Measurements from ENCODE around the gene SCLT1.
"Not testable (repeated sequence)": the region's sequence is repeated elsewhere in the genome, so short reads cannot be mapped to it uniquely, and the experiment has no call there.

SCLT1 gene

DNA sequence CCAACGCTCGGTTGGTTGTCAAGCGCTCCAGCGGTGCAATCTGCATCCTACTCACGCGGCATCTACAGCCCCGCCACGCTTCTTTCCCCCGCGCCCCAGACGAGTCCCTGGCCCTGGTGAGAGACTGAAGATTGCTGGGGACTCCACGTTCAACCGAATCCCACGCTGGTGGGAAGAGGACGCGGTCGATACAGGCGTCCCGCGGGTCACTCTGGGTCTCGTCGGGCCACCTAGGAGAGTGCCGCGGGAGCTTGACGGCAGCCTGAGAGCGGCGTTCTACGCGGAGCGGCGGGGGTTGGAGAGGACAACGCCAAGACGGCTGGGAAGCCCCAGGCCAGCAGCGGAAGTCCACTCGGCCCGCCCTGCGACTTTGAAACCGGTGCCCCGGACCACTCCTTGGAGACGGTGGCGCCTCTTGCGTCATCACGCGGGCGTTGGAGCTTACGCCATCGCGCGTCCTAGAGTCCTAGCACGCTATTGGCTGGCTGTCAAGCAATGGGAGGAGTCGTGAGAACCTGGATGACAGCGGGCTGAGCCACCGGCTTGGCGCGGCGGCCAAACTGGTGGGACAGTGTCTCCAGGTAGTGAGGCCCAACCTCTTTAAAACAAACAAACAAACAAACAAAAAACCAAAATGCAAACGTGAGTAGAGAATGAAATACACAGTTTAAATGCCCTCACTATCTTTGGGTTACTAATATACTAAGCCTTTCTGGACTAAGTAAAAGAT, at the start of gene SCLT1:
Gene SCLT1 (minus strand): TSS at position 349 of the 730 bp plus-strand sequence. CDS start 436 bp downstream, outside the sequence.
- peak; percentile 87 for DNase-seq

- no peak for DNase-seq
Observed at GRCh38 chr4:129140521-129140920, 47.2 kb upstream of the SCLT1 start.

GRCh38 chr4:129138810-129139496, 45.6 kb upstream of the SCLT1 start:
- no peak for DNase-seq

GRCh38 chr4:129136433-129136832, 43.1 kb upstream of the SCLT1 start:
- no peak for DNase-seq

GRCh38 chr4:129131343-129131742, 38.0 kb upstream of the SCLT1 start:
- no peak for DNase-seq

- DNase-seq: no peak
Observed at GRCh38 chr4:129129143-129129542, 35.8 kb upstream of the SCLT1 start.

DNA sequence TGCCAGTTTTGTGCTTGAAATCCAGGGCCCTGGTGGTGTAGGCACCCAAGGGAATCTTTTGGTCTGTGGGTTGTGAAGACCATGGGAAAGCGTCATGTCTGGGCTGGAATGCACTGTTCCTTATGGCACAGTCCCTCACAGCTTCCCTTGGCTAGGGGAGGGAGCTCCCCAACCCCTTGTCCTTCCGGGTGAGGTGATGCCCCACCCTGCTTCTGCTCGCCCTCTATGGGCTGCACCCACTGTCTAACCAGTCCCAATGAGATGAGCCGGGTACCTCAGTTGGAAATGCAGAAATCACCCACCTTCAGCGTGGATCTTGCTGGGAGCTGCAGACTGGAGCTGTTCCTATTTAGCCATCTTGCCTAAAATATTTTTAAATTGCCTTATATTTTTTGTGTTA, 33.3 kb upstream of the SCLT1 start:
- DNase-seq: not testable (repeated sequence)

DNA sequence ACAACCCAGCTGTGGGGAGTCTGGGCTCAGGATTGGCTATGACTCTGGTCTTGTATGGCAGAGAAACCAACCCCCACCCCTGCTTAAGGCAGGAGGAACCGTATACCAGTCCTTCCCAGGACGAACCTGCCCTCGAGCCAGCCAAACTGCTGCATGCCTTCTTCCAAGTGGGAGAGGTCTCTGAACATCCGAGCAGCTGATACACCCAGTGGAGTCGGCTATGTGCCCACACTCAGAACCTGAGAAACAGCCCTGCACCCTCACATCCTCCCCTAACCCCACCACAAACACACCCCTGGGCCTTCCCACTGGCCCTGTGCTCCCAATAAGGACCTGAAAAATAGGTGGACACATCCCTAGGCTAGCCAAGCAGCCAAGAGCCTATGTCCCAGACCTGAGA, 24.4 kb upstream of the SCLT1 start:
- DNase-seq: no peak

DNA sequence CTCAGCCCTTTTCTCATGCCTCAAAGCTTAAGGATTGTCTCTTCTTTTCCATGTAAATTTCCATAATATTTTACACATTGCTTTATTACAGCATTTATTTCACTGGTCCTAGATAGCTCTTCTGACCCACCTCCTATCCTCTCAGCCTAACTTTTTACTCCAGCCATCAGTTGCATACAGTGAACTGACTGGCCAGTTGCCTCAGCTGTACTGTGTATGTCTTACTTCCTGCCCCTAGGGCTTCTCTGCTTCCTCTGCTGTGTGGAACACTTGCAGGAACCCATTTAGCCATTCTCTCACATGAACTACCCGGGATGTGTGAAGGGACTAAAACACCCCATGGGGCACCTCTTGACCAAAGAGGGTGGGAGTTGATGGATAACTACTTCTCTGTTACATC, 20.6 kb upstream of the SCLT1 start:
- DNase-seq: no peak

DNA sequence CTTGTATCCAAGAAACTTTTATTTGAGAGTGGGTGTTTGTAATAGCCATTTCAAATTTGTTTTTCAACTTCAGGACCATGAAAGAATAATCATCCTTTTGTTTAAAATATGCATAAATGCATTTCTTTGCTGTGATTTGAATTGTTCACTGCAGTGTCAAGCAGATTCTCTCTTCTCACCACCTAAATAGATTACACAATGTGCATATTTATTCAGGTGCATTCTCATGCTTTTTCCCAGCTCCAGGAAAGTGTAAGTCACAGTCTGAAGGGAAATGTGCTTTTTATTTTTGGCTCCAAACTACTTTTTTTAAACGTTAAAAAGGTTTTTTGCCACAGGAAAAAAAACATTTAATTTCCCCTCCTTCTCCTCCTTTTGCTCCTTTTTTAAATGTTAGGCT, 20.1 kb upstream of the SCLT1 start:
- DNase-seq: no peak

GRCh38 chr4:129111919-129112318, 18.6 kb upstream of the SCLT1 start:
- DNase-seq: no peak

DNA sequence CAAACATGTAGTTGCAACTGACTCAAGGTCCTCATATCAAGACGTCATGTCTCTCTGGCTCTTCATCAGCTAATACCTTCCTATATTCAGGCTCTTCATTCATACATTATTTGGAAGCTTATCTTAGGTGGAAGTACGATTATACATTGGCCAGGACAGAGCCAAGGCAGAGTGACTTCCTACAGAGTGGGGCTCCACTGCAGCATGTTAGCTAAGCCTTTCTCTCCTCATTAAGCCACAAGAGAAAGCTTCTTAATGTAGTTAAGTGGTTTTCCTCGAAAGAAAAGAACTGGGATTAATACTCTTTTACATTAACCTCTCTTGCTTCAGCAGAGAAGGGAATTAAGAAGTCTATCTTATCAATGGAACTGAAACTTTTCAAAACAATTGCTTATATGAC, 17.6 kb upstream of the SCLT1 start:
- DNase-seq: no peak

DNA sequence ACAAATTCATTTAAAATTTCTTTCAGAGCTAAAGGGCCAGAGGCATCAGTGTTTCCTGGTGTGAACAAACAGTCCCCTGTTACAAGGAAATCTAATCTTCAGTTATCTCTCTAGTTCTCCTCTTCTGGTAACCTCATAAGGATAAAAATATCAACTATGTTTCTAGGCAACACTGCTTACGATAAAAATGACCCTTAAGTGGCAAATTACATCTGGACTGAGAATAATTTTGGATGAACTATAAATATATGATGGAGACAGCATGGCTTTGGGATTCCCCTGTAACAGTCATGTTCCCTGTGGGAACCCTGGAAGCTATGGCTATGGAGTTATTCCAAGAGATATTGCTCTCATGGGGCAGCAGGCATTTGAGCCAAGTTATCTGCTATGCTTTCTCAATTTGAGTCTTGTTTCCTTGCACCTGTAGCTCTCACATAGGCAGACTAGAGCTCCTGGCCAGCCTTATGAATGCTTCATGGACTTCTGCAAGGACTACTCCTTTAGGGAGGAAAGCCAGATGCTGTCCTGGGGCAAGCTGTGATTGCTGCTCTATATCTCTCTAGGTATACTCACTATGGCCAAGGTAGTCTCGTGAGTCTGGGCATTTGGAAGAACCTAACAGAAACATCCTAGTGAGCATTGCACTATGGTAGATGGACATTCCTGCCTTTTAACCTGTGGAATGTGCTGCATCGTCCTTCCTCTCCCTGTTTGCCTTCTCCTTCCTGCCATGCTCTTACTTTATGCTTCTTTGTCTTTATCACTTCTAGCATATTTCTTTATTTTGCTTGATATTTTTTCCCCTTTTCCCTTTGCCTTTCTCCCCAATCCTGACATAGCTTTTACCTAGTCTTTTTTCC, 16.9 kb upstream of the SCLT1 start:
- no peak for DNase-seq

DNA sequence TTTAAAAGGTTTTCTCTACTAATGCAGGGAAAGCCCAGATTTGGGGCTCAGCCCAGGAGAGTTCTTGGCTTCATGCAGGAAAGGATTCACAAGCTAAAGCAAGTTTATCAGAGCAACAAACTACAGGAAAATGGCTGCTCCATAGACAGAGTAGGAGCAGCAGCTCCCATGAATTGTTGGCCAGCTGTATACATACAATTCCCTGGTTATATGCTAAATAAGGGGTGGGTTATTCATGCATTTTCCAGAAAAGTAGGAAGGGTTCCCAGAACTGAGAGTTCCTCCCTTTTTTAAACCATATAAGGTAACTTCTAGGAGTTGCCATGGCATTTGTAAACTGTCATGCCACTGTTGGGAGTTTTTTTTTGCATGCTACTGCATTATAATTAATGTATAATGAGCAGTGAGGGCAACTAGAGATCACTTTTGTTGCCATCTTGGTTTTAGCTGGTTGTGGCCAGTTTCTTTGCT, 5.2 kb upstream of the SCLT1 start:
- DNase-seq: no peak

GRCh38 chr4:129095811-129096454, 2.6 kb upstream of the SCLT1 start, which contains the start of gene C4orf33:
Gene C4orf33 (plus strand): TSS chr4:129096152. CDS start chr4:129102611, 6,459 bp downstream.
- DNase-seq: no peak

- no peak for DNase-seq
Observed at GRCh38 chr4:129094347-129094746, 1.0 kb upstream of the SCLT1 start.

GRCh38 chr4:129092631-129093190, 628 bp downstream of the SCLT1 start:
- DNase-seq: no peak

GRCh38 chr4:129087516-129087915, 5.8 kb downstream of the SCLT1 start:
- DNase-seq: no peak

GRCh38 chr4:129085472-129085871, 7.9 kb downstream of the SCLT1 start:
- DNase-seq: no peak

- no peak for DNase-seq
Observed at GRCh38 chr4:129082302-129082701, 11.0 kb downstream of the SCLT1 start.

DNA sequence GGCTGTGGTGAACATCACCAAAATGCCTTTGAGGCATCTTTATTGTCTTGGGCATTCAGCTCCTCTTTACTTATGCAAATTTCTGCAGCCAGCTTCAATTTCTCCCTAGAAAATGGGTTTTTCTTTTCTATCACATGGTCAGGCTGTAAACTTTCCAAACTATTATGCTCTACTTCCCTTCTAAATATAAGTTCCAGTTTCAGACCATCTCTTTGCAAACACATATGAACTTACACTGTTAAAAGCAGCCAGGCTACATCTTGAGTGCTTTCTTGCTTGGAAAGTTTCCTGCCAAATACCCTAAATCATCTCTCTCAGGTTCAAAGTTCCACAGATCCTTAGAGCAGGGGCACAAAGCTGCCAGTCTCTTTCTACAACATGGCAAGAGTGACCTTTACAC, 13.2 kb downstream of the SCLT1 start:
- no peak for DNase-seq

DNA sequence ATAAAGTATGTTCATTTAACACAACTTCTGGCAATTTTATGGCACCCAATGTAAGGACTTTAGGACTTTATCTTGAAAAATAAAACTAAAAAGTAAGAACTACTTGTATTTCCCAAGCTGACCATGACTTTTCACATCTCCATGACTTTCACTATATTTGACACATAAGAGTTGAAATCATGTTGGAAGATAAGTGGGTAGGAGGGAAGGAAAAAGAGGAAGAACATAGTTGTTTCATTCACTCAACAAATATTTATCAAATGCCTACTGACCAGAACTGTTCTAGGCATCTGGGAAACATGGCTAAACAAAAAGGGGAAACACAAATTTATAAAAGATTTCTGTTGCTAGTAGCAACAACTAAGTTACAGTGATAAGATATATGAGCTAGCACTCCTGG, 16.0 kb downstream of the SCLT1 start:
- DNase-seq: no peak

DNA sequence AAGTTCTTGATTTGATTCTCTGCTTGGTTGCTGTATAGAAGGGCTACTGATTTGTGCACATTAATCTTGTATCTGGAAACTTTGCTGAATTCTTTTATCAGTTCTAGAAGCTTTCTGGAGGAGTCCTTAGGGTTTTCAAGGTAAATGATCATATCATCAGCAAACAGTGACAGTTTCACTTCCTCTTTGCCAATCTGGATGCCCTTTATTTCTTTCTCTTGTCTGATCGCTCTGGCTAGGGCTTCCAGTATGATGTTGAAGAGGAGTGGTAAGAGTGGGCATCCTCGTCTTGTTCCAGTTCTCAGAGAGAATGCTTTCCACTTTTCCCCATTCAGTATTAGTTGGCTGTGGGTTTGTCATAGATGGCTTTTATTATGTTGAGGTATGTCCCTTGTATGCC, 23.8 kb downstream of the SCLT1 start:
- not testable (repeated sequence) for DNase-seq
